CD4-positive, alpha-beta memory T cell (primary cell): ENCODE results near the gene FFAR1. TPM values are rescaled to one million over a fixed set of nuclear protein-coding genes. Genes with fewer than 3 reads are reported as not detected.

Source experiments
- CTCF ChIA-PET: fragments of 350-600 bp; sonication (Branson Sonifier 250); formaldehyde crosslinking; loops from one replicate; lab custom pipeline; 2021; ENCODE audit warnings: inconsistent platforms; ENCODE audit not compliant: partially characterized antibody; lab: Charles Lee
- POLR2A ChIA-PET: fragments of 350-600 bp; sonication (Branson Sonifier 250); formaldehyde crosslinking; loops from one replicate; lab custom pipeline; 2021; ENCODE audit not compliant: partially characterized antibody; lab: Charles Lee
- DNase-seq, 5 donors: peaks; one replicate each; pipeline versions ENCODE4 v3.0.0 to v3.0.0-alpha.2; 2020 to 2022; ENCODE audit warnings: mixed read lengths in 1 of 5
- H3K27ac ChIP-seq: one replicate; pipeline ENCODE4 v1.7.0; 2013; ENCODE audit warnings: low read depth, low read length
- H3K27me3 ChIP-seq: 2 replicates; pipeline ENCODE4 v1.7.0; 2013; ENCODE audit warnings: mild to moderate bottlenecking, low read length, moderate library complexity; ENCODE audit not compliant: insufficient read depth
- H3K36me3 ChIP-seq: 2 replicates; pipeline ENCODE4 v1.7.0; 2013; ENCODE audit warnings: mild to moderate bottlenecking, low read length, moderate library complexity; ENCODE audit not compliant: insufficient read depth
- H3K4me1 ChIP-seq: 2 replicates; pipeline ENCODE4 v1.7.0; 2013; ENCODE audit warnings: mild to moderate bottlenecking, low read length, moderate library complexity; ENCODE audit not compliant: insufficient read depth
- H3K4me3 ChIP-seq, 2 donors: one replicate each; pipeline ENCODE4 v1.7.0; 2013; ENCODE audit warnings: low read length in 2 of 2, mild to moderate bottlenecking in 1 of 2
- H3K9me3 ChIP-seq, 2 donors: one replicate each; pipeline ENCODE4 v1.7.0; 2013; ENCODE audit warnings: low read length in 2 of 2, control low read depth in 1 of 2; ENCODE audit not compliant: control insufficient read depth in 1 of 2
- H3K27ac Mint-ChIP-seq, 7 donors: one replicate each; pipeline ENCODE4 v1.8.0; 2020 to 2021; ENCODE audit warnings: mixed read lengths in 7 of 7, mild to moderate bottlenecking in 6 of 7, inconsistent platforms in 3 of 7, moderate library complexity in 3 of 7
- H3K27me3 Mint-ChIP-seq, 2 donors: one replicate each; pipeline ENCODE4 v1.8.0; 2020 to 2021; ENCODE audit warnings: mixed read lengths in 2 of 2
- H3K36me3 Mint-ChIP-seq, 2 donors: one replicate each; pipeline ENCODE4 v1.8.0; 2020 to 2021; ENCODE audit warnings: mixed read lengths in 2 of 2, inconsistent platforms in 1 of 2, mild to moderate bottlenecking in 1 of 2
- H3K4me1 Mint-ChIP-seq, 4 donors: one replicate each; pipeline ENCODE4 v1.8.0; 2020 to 2021; ENCODE audit warnings: mixed read lengths in 4 of 4, mild to moderate bottlenecking in 1 of 4
- H3K4me3 Mint-ChIP-seq, 8 donors: one replicate each; pipeline ENCODE4 v1.8.0; 2020 to 2021; ENCODE audit warnings: mixed read lengths in 8 of 8, mild to moderate bottlenecking in 7 of 8, moderate library complexity in 6 of 8, inconsistent platforms in 3 of 8
- H3K9me3 Mint-ChIP-seq, 8 donors: one replicate each; pipeline ENCODE4 v1.8.0; 2020 to 2021; ENCODE audit warnings: mixed read lengths in 8 of 8, mild to moderate bottlenecking in 5 of 8, inconsistent platforms in 3 of 8, moderate library complexity in 1 of 8
- intact Hi-C: fragments of 100-400 bp; cut with micrococcal nuclease; formaldehyde crosslinking; loops from one replicate; pipeline ENCODE4 v1.15.1; 2023
- polyA plus RNA-seq, 2 donors: library from polyadenylated mRNA; unstranded; fragments of 300-500 nt; fragmentation: Illumina TruSeq; gene quantifications; one replicate each; pipeline ENCODE4 v1.2.3, GENCODE V29; 2021
- total RNA-seq, 2 experiments: library from RNA; stranded (reverse); gene quantifications; one replicate each; pipeline ENCODE4 v1.2.3, GENCODE V29; 2021

Gene FFAR1
- total and polyA plus RNA-seq, 4 experiments from 2014 or later = not detected

- intact Hi-C loops = no loop called here
- no peak overlapping the region for H3K4me3 Mint-ChIP-seq
- no peak overlapping the region for H3K27ac Mint-ChIP-seq
- H3K36me3 Mint-ChIP-seq = no peaks in the 10 kb centered on the region
- no peak for DNase-seq
- ChIA-PET CTCF (no interaction called here), POLR2A (no interaction called here)
- Histone ChIP-seq H3K9me3 (no peaks in the 10 kb centered on the region), H3K27me3 (no peaks in the 10 kb centered on the region), H3K4me3 (no peak overlapping the region), H3K4me1 (no peaks in the 10 kb centered on the region), H3K27ac (no peak overlapping the region), H3K36me3 (no peaks in the 10 kb centered on the region)
- no peaks in the 10 kb centered on the region for H3K9me3 Mint-ChIP-seq
- H3K4me1 Mint-ChIP-seq = no peaks in the 10 kb centered on the region
- no peaks in the 10 kb centered on the region for H3K27me3 Mint-ChIP-seq
Observed at GRCh38 chr19:35309481-35310279, 38.0 kb upstream of the FFAR1 start.

GRCh38 chr19:35310331-35310730, 37.4 kb upstream of the FFAR1 start:
- no peaks in the 10 kb centered on the region for H3K4me1 Mint-ChIP-seq
- H3K27ac ChIP-seq = no peak overlapping the region
- H3K27ac Mint-ChIP-seq = no peak overlapping the region
- no peaks in the 10 kb centered on the region for H3K27me3 Mint-ChIP-seq
- CTCF ChIA-PET = no interaction called here
- H3K4me3 Mint-ChIP-seq = no peak overlapping the region
- H3K9me3 ChIP-seq = no peaks in the 10 kb centered on the region
- H3K27me3 ChIP-seq = no peaks in the 10 kb centered on the region
- no peak for DNase-seq
- H3K36me3 ChIP-seq = no peaks in the 10 kb centered on the region
- intact Hi-C loops = no loop called here
- no peaks in the 10 kb centered on the region for H3K9me3 Mint-ChIP-seq
- no peaks in the 10 kb centered on the region for H3K36me3 Mint-ChIP-seq
- H3K4me3 ChIP-seq = no peak overlapping the region
- no peaks in the 10 kb centered on the region for H3K4me1 ChIP-seq
- POLR2A ChIA-PET = no interaction called here

- Histone ChIP-seq H3K27ac (no peak overlapping the region), H3K9me3 (no peaks in the 10 kb centered on the region), H3K27me3 (no peaks in the 10 kb centered on the region), H3K4me3 (no peak overlapping the region), H3K36me3 (no peaks in the 10 kb centered on the region), H3K4me1 (no peaks in the 10 kb centered on the region)
- ChIA-PET POLR2A (no interaction called here), CTCF (interaction anchor here (1.0 kb wide), 1 partner anchor 184 kb away, joined by 3 read pairs; no protein-coding TSS in a partner anchor)
- Mint-ChIP-seq H3K4me1 (no peaks in the 10 kb centered on the region), H3K9me3 (no peaks in the 10 kb centered on the region), H3K4me3 (no peak overlapping the region), H3K27ac (no peak overlapping the region), H3K36me3 (no peaks in the 10 kb centered on the region), H3K27me3 (no peaks in the 10 kb centered on the region)
- DNase-seq = no peak
- intact Hi-C loops = no loop called here
Observed at GRCh38 chr19:35310811-35311465, 36.8 kb upstream of the FFAR1 start.

DNA sequence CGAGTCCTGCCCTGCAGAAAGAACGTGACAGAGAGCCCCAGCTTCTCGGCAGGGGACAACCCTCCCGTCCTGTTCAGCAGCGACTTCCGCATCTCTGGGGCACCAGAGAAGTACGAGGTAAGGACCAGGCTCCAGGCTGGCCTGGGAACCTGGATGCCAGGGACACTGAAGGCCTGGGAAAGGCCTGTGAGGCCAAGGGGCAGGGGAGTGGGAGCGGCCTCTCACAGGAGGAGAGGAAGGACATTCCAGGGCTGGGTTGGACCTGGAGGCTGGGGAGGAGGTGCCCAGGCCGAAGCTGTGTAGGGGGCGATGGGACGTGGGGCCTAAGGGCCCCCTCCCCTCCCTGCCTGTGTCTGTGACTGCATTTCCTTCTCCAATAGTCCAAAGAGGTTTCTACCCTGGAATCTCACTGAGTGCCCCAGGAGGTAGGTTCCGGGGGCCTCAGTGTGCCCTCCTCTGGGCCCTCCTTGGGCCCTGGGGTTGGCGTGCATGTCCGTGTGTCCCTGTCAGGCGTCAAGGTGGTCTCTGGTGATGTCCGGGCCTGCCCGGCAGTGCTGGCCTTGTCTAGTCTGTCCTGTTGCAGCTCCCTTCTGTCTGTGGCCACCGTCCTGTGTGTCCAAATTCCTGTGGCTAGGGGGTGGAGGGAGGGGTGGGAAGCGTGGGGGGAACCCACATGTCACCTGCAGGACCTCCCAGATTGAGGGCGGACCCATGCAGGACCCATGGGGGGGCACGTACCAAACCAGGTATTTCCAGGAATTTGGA, 35.6 kb upstream of the FFAR1 start:
- Mint-ChIP-seq H3K36me3 (no peaks in the 10 kb centered on the region), H3K27me3 (no peaks in the 10 kb centered on the region), H3K4me1 (no peaks in the 10 kb centered on the region), H3K27ac (no peak overlapping the region), H3K9me3 (no peaks in the 10 kb centered on the region), H3K4me3 (no peak overlapping the region)
- Histone ChIP-seq H3K4me3 (no peak overlapping the region), H3K4me1 (no peaks in the 10 kb centered on the region), H3K9me3 (no peaks in the 10 kb centered on the region), H3K27me3 (no peaks in the 10 kb centered on the region), H3K27ac (no peak overlapping the region), H3K36me3 (no peaks in the 10 kb centered on the region)
- CTCF ChIA-PET = interaction anchor here (1.0 kb wide), 1 partner anchor 183 kb away, joined by 3 read pairs; no protein-coding TSS in a partner anchor
- POLR2A ChIA-PET = no interaction called here
- no peak for DNase-seq
- intact Hi-C loops = no loop called here

- Mint-ChIP-seq H3K27ac (no peak overlapping the region), H3K27me3 (no peaks in the 10 kb centered on the region), H3K4me3 (no peak overlapping the region), H3K9me3 (no peaks in the 10 kb centered on the region), H3K36me3 (no peaks in the 10 kb centered on the region), H3K4me1 (peaks cover 0 to 6% (median 1%) of the 10 kb centered on the region in 4 donors)
- no peaks in the 10 kb centered on the region for H3K36me3 ChIP-seq
- ChIA-PET CTCF (no interaction called here), POLR2A (no interaction called here)
- intact Hi-C loops = no loop called here
- H3K4me1 ChIP-seq = peaks cover 2% of the 10 kb centered on the region
- H3K27ac ChIP-seq = no peak overlapping the region
- H3K27me3 ChIP-seq = no peaks in the 10 kb centered on the region
- H3K4me3 ChIP-seq = no peak overlapping the region
- H3K9me3 ChIP-seq = no peaks in the 10 kb centered on the region
- peak in 1 of 5 donors; percentile 5 for DNase-seq
Observed at GRCh38 chr19:35313587-35313986, 34.1 kb upstream of the FFAR1 start.

DNA sequence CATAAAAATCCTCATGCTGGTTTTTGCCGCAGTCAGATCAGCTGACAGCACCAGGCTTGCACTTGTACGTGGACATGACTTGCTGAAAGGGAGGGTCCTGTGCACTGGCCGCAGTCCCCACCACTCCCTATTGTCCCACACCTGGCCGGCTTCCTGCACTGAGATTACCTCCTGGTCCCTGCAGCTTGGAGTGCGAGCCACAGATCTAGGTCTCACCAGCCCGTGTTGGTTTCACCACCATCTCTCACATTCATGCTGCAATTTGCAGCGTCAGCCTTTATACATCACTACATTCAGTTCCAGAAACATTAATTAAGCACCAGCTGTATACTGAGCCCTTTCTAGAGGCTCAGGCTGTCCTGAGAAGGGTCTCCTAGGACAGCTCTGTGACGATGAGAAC, 33.7 kb upstream of the FFAR1 start:
- Mint-ChIP-seq H3K36me3 (no peaks in the 10 kb centered on the region), H3K4me3 (no peak overlapping the region), H3K9me3 (no peaks in the 10 kb centered on the region), H3K4me1 (peaks cover 0 to 11% (median 6%) of the 10 kb centered on the region in 4 donors), H3K27ac (no peak overlapping the region), H3K27me3 (peaks cover 0 to 2% of the 10 kb centered on the region in 2 donors)
- Histone ChIP-seq H3K4me1 (peaks cover 6% of the 10 kb centered on the region), H3K36me3 (no peaks in the 10 kb centered on the region), H3K9me3 (no peaks in the 10 kb centered on the region), H3K4me3 (no peak overlapping the region), H3K27me3 (no peaks in the 10 kb centered on the region), H3K27ac (no peak overlapping the region)
- intact Hi-C loops = no loop called here
- ChIA-PET CTCF (no interaction called here), POLR2A (no interaction called here)
- DNase-seq = no peak

- H3K27ac ChIP-seq = no peak overlapping the region
- peaks cover 0 to 12% (median 6%) of the 10 kb centered on the region in 4 donors for H3K4me1 Mint-ChIP-seq
- H3K9me3 Mint-ChIP-seq = no peaks in the 10 kb centered on the region
- H3K36me3 Mint-ChIP-seq = no peaks in the 10 kb centered on the region
- H3K27me3 ChIP-seq = no peaks in the 10 kb centered on the region
- intact Hi-C loops = no loop called here
- DNase-seq = peak in 1 of 5 donors; percentile 3
- H3K27ac Mint-ChIP-seq = no peak overlapping the region
- peaks cover 0 to 2% of the 10 kb centered on the region in 2 donors for H3K27me3 Mint-ChIP-seq
- ChIA-PET CTCF (no interaction called here), POLR2A (no interaction called here)
- no peak overlapping the region for H3K4me3 ChIP-seq
- no peak overlapping the region for H3K4me3 Mint-ChIP-seq
- H3K4me1 ChIP-seq = peaks cover 6% of the 10 kb centered on the region
- H3K36me3 ChIP-seq = no peaks in the 10 kb centered on the region
- no peaks in the 10 kb centered on the region for H3K9me3 ChIP-seq
Observed at GRCh38 chr19:35314858-35315470, 32.7 kb upstream of the FFAR1 start.
